Measurements from ENCODE around the gene SLC12A8.

Gene SLC12A8

GRCh38 chr3:125069968-125070745 lies 142.4 kb downstream of the SLC12A8 start:
- DNase-seq, result no peak

GRCh38 chr3:125069452-125069851 lies 143.1 kb downstream of the SLC12A8 start:
- DNase-seq, result no peak

DNA sequence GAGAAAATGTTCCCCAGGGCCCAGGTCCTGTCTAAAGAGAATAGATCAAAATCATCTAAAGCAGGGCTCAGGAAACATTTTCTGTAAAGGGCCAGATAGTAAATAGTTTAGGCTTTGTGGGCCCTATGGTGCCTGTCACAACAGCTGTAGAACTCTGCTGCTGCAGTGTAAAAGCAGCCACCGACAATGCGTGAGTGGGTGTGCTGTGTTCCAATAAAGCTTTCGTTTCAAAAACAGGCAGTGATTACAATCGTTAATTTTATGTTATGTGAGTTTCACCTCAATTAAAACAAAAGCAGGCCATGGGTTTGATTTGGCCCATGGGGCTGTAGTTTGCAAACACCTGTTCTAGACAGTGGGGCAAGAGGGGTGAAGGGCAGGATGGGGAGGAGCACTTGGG lies 144.3 kb downstream of the SLC12A8 start:
- DNase-seq, result no peak

DNA sequence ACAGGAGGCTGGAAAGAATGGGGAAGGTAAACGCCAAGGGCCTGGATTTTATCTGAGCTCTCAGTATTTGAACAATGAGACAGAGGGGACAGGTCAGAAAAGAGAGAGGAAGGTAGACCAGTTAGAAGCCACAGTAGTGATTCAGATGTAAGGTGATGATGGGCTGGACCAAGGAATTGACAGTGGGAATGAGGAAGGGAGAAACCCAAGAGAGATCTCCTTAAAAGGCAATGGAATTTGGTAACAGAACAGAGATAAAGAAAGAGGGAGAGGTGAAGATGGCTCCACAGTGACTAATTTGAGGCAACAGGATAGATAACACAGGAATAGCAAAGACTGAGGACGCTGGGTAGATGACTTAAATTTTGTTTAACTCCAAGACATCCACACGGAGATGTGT lies 145.3 kb downstream of the SLC12A8 start:
- no peak for DNase-seq

GRCh38 chr3:125062904-125063618 lies 149.5 kb downstream of the SLC12A8 start:
- no peak for DNase-seq

DNA sequence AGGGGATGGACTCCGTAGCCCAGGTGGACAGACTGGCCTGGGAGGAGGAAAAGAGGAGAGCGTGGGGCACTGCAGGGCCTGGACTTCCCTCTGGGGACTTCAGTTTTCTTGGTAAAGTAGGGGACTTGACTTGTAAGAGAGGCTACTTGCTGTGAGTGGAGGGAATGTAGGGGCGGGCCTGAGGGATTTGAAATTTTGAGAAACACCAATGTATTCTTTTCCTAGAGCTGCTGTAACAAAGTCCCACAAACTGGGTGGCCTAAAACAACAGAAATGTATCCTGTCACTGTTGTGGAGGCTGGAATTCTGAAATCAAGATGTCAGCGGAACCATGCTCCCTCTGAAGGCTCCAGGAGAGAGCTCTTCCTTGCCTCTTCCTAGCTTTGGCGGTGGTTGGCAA lies 150.9 kb downstream of the SLC12A8 start:
- DNase-seq, result no peak

- no peak for DNase-seq
Observed at GRCh38 chr3:125061170-125061569, 151.4 kb downstream of the SLC12A8 start.

DNA sequence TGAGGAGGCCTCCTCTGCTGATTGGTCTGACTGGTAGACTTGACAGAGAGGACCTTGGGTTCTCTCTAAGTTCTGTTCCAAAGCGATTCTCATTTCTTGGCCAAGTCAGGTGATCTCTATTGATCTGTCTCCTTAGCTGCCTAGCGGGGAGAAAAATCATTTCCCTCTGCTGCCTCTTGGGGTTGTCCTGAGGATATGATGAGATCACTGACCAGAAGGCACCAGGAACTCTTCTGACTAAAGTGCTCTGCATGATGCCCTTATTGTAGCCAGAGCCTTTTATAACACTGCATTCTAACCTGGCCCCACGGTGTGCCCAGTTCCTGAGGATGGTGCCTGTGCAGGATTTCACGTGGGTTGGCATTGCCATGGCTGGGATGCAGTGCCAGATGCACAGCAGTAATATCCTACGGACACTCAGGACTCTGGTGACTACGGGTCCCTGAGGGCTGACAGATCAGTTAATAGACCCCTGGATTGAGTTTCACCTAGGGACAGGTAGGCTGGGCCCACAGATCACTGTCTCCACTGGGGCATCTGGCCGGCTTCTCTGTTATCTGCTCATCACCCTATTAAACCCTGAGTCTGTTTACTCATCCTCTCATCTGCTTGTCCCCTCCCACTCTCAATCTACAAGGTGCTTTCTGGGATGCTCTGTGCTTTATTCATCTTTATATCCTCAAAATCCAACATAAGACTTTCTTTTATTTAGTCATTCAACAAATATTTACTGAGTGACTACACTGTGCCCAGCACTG lies 152.9 kb downstream of the SLC12A8 start:
- peak; percentile 61 for DNase-seq

GRCh38 chr3:125058959-125059358 lies 153.6 kb downstream of the SLC12A8 start:
- DNase-seq, result no peak

- no peak for DNase-seq
Observed at GRCh38 chr3:125058529-125058928, 154.0 kb downstream of the SLC12A8 start.

DNA sequence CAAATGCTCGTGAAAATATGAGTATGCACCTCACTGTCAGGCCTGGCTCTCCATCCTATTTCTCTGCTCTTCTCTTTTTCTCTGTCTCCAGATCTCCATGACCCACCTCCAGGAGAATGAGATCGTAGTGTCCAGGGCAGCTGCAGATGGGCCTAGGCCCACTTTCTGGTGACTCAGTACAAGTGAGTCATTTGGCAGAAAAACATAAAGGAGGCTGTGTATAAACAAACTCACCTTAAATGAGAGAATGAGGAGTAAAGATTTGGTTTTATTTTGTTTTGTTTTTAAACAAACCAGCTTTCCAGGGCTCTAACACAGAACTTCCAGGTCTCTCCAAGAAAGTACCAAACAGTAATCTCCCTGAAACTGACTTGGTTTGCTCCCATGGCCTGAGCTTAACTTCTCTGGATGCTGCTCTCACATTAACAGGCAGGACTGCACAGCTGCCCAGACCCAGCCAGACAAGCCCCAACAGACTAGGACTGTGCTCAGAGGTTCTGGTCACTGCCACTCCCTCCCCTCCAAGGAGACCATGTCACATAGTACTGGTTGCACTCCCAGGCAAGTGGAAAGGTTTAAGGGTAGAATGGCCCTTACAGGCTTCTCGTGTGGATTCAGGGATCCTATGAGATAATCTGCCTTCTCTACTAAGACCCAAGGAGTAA lies 155.2 kb downstream of the SLC12A8 start:
- no peak for DNase-seq

GRCh38 chr3:125055913-125056745 lies 156.4 kb downstream of the SLC12A8 start, which contains the start of gene HEG1:
Gene HEG1, minus strand, starts transcription at chr3:125055997. Its CDS starts 107 bp downstream, at chr3:125055890.
- peak; percentile 81 for DNase-seq

DNA sequence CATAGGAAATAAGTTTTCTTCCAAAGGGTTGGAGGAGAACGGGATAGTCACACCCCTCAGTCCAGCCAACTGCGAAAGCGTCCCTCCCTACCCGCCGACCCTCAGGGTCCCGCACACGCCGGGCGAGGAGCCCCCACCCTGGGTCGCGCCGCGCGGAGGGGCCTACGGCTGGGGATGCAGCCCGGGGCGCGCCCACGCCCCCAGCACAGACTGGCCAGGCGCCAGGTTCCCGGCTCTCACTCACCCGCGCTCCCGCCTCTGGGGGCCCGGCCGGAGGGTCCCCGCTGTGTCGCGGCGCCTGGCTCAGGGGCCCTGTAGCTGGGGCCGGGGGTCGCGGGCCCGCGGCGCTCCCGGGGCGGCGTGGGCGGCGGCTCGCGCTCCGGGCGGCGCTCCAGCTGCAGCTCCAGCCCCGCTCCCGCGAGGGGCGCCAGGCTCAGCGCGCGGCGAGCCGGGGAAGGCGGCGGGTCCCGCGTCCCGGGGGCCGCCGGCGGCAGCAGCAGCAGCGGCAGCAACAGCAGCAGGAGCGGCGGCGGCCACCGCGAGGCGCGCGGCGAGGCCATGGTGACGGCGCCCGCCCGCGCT lies 157.1 kb downstream of the SLC12A8 start:
- peak; percentile 81 for DNase-seq

DNA sequence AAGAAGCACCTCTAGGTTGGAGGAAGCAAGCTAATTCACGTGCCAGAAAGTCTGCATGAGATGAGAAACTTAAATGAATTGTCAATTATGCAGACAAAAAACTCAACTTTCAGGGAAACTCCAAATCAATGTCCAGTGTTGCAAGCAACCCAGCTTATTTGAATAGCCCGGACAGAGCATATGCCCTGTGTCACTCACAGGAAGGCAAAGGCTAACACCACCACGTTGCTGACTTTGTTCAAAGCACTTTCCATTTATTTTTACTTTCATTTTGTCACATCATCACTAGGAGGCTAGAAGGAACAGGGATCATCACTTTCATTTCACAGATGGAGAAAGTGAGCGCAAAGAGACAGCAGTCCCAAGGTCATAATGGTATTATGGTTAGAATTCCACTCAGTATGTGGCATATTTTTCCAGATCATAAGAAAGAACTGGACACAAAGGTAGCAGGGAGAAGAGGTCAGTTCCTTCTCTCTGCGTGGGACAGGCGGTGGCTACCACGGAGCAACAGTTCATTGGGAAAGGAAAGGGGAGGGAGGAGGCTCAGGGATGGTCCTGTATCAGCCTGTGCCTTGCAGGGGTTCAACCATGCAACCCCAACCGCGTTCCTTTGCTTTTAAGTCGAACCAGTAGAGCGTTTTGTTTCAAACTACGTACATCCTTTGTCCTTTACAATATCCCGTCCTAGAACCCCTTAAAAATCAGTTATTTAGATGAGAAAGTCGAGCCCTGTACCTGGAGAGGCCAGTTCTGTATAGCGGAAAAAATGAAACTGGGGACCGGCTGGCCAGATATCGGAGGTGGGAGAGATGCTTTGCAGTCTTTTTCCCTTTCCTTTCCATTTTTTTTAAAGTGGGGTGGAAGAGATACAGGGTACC lies 157.9 kb downstream of the SLC12A8 start:
- no peak for DNase-seq

DNA sequence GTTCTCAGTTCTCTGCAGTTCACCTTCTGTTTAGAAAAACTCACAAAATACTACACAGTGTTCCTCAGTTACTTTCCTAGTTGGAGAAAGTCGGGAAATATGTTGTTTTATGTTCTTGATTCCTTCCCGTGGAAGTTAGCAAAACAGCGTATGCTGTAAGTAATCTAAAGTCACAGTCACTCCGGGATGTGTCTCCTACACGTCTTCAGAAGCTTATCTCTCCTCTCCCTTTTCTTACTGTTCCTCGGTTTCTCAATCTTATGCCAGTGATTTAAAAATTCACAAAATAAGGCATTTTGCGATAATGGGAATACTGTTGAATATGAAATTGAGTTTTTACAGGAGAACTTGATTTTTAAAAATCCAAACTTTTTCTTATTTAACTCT lies 158.5 kb downstream of the SLC12A8 start:
- no peak for DNase-seq

DNA sequence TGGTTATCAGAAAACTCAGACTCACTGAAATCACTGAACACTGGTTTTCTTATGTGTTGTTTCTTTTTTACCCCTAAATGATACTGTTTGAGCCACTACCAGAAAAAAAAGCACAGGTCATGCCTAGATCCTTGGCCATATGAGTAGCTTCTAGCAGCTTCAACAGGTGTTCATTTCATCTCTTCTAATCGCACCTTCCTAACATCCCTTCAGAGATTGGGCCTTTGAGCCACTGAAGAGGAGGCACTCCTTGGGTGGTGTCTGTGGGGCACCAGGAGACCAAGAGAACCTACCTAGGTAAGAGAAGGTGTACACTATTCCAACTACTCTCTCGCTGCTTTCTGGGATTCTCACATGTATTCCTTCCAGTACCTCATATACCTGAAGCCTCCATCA lies 159.2 kb downstream of the SLC12A8 start:
- DNase-seq, result no peak

DNA sequence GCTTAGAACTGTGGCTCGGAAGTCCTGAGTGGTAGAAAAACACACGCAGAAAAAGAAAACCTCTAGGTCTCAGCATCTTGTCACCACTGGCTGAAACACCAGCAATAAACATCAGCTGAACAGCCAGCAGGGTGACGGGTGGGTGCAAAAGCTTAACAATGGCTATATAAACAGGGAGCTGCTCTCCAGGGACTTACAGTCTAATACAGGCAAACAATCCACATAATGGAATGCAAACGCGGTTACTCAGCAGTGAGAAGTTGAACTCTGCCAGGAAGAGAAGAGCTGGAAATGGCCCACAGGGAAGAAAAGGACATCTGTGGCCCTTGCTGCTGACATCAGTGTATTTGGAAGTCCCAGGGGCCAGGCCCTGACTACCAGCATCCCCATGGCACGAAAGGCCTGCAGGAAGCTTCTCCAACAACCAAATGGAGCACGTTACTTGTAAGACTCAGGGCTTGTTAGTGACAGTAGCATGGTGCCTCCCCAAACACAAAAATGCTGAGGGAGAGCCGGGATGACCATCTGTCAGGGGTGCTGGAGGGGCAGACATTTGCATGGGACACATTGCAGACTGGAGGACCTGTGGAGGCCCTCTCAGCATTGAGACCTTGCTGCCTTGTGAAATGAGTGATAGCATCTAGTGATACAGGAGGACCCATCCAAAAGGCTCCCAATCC lies 159.8 kb downstream of the SLC12A8 start:
- peak; percentile 18 for DNase-seq

DNA sequence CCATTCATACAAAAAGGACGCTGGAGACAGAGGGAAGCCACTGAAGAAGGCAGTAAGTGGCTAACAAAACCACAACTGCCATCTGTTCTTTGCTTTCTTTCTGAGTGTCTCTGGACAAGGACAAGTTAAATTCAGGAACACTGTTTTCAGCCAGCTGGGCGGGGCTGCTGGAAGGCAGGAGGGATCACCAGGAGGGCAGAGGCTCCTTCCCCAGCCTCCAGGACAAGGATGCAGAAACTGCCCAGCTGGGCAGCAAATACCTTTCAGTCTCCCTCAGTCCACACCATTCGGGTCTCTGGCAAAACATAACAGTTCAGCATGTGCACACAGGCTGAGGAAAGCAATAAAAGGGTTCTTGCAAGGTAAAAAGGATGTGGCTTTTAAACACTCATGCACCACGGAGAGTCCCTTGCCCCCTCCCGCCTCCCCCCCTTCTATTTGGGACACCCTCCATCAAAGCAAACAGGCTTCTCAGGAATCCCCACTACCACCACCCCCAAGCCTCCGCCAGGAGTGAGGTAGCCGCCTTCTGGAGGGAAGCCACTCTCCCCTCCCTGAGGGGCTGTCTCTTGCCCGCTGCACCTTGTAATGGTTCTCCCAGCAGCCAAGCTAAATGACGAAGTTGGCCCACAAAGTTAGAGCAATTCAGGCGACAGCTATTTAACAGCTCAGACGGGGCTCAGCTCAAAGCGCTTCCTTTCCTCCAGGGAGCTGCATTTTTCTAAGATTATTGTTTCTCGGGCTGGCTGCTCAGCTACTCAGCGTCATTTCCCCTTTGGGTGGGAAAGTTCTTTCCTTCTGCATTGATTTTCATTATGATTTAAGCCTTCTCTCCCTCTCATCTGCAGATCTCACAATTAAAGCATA lies 160.6 kb downstream of the SLC12A8 start:
- no peak for DNase-seq

DNA sequence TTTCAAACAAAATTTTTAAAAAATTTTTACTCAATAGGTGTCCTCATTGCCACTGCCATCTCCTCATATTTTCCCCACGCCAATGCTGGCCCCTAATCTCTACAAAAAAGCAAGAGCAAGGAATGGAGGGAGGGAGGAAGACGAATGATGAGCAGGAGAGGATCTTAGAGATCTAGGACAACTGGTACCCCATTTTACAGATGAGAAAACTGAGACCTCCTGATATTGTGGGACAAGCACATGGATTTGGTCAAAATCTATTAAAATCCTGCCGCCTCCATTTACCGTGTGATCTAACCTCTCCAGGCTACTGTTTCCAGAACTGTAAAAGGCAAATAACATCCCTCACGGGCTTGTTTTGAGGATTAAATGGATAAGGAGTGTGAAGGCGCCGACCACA lies 161.3 kb downstream of the SLC12A8 start:
- no peak for DNase-seq

Data from NCI-H146 (cell line).